Esophagus muscularis mucosa (tissue), 4 donors: Measurements from ENCODE around the gene OCEL1.

Experiments used
- EP300 ChIP-seq: sonication (generic); formaldehyde crosslinking; IDR thresholded peaks from one replicate; pipeline ENCODE4 v1.6.1; 2017; ENCODE audit warnings: antibody characterized with exemption
- POLR2A ChIP-seq: fragments of 450-650 bp; IDR thresholded peaks from one replicate; pipeline ENCODE4 v1.6.1; 2017; ENCODE audit warnings: antibody characterized with exemption, moderate library complexity, mild to moderate bottlenecking, low read depth
- TF ChIP-seq, protein P1 (sequence below), 3 experiments: fragments of 200-600 bp in 2 of 3; fragments of 450-650 bp in 1 of 3; sonication (generic) in 2 of 3; IDR thresholded peaks; one replicate each; pipeline ENCODE4 v1.5.1; 2017 to 2019; ENCODE audit warnings: antibody characterized with exemption in 3 of 3, mild to moderate bottlenecking in 2 of 3, moderate library complexity in 1 of 3

GRCh38 chr19:17245535-17245984 is 19.5 kb downstream of the OCEL1 start, which contains the start of gene NR2F6:
- TF ChIP-seq, protein P1, sequence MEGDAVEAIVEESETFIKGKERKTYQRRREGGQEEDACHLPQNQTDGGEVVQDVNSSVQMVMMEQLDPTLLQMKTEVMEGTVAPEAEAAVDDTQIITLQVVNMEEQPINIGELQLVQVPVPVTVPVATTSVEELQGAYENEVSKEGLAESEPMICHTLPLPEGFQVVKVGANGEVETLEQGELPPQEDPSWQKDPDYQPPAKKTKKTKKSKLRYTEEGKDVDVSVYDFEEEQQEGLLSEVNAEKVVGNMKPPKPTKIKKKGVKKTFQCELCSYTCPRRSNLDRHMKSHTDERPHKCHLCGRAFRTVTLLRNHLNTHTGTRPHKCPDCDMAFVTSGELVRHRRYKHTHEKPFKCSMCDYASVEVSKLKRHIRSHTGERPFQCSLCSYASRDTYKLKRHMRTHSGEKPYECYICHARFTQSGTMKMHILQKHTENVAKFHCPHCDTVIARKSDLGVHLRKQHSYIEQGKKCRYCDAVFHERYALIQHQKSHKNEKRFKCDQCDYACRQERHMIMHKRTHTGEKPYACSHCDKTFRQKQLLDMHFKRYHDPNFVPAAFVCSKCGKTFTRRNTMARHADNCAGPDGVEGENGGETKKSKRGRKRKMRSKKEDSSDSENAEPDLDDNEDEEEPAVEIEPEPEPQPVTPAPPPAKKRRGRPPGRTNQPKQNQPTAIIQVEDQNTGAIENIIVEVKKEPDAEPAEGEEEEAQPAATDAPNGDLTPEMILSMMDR (IDR thresholded peaks at IDR 0.05), result no peak
- TF ChIP-seq POLR2A (no peak), EP300 (no peak)
